AG10803 (cell line): Measurements from ENCODE around the gene IGSF3.

Source experiments
- DNase-seq: peaks from one replicate; pipeline ENCODE4 v3.0.0; 2010; ENCODE audit warnings: low read depth
- H3K4me3 ChIP-seq: 2 replicates; pipeline ENCODE4 v1.5.1; 2011; ENCODE audit warnings: mild to moderate bottlenecking, low read length, control low read depth
- TF ChIP-seq, protein P1 (sequence below): conservative IDR thresholded peaks from 2 replicates; pipeline ENCODE4 v1.5.1; 2011; ENCODE audit warnings: mild to moderate bottlenecking, low read length, control low read depth, inconsistent platforms

The IGSF3 gene

DNA sequence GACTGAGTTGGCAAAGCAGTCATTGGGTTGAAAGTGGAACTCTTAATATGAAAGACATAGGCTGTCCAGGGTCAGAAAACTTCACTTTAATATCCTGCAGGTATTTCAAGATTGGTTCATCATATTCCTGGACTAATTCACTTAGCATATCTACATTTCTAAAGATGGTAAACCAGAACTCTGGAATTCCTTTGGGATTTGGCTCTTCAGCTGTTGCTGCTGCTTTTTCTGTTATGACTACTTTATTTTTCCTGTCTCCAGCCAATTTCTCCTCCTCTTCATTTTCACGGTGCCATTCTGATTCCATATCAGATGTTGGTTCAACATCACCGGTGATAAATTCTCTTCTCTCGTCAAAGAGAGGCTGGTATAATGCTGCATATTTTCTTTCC, 134.1 kb downstream of the IGSF3 start:
- H3K4me3 ChIP-seq = no peak overlapping the region
- DNase-seq = no peak
- TF ChIP-seq, protein P1, sequence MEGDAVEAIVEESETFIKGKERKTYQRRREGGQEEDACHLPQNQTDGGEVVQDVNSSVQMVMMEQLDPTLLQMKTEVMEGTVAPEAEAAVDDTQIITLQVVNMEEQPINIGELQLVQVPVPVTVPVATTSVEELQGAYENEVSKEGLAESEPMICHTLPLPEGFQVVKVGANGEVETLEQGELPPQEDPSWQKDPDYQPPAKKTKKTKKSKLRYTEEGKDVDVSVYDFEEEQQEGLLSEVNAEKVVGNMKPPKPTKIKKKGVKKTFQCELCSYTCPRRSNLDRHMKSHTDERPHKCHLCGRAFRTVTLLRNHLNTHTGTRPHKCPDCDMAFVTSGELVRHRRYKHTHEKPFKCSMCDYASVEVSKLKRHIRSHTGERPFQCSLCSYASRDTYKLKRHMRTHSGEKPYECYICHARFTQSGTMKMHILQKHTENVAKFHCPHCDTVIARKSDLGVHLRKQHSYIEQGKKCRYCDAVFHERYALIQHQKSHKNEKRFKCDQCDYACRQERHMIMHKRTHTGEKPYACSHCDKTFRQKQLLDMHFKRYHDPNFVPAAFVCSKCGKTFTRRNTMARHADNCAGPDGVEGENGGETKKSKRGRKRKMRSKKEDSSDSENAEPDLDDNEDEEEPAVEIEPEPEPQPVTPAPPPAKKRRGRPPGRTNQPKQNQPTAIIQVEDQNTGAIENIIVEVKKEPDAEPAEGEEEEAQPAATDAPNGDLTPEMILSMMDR = no peak

DNA sequence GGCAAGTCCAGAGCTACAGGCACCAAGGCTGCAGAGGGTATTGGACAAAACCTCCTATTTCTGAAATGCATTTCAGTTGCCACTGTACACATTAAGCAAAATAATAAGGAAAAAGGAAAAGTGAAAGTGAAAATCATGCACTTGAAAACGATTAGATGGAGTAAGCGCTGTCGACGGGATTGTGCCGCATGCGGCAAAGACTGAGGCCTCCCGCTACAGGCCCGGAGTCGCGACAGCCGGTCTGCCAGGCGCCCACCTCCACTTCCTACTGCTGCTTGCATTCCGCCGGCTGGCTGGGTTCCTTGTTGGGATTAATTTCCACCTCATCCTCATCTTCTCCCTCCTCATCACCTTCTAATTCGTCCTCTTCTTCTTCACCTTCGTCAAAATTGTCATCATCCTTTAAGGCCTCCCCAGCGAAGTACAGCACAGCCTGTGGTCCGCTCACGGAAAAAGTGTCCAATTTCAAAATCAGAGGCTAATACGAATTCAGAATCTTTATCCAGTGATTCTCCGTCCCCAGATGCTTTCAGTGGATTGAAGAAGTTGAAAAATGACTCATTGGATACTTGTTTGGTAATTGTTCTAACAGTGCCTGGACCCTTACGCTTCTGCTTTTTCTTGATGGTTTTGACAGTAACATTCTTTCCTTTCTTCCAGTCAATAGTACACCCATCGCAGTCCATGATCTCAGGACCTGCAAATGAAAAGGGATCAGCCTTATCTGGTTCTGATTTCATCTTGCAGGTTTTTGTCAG, 134.7 kb downstream of the IGSF3 start:
- no peak overlapping the region for H3K4me3 ChIP-seq
- no peak for DNase-seq
- TF ChIP-seq, protein P1 = no peak

DNA sequence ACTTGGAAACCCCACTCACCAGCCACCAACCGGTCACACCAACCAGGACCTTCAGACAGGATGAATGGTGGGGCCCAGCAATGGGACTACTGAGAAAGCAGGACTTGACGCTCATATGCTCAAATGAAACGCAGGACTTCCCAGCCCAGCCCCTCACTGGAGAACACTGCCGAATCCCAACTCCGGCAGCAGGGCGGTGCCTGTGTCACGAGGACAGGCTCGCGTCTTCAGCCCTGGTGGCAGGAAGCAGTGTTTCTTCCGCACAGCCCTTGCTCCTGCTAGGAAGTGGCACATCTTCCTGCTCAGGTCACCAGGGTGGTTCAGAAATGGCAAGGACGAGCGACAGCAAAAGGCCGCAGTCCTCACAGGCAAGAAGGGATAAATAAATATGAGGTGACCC, 135.6 kb downstream of the IGSF3 start:
- H3K4me3 ChIP-seq = no peak overlapping the region
- no peak for DNase-seq
- TF ChIP-seq, protein P1 = no peak

DNA sequence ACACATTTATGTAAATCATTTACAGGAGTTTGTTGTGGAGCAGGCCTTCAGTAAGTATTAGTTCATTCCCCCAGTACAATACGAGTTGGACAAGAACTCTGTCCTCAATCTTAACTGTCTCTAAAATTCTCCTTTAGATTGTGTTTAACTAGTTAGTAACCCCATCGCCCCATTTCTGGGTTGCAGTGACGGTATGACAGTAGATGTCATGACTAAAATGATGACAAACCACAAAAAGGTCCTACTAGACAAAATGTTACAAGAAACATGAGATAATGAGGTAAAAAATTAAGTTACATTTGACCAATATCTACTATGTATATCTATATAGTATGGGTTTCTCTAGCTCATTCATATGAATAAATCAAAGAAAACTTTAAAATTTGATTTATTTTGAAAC, 137.9 kb downstream of the IGSF3 start:
- TF ChIP-seq, protein P1 = no peak
- no peak overlapping the region for H3K4me3 ChIP-seq
- no peak for DNase-seq

DNA sequence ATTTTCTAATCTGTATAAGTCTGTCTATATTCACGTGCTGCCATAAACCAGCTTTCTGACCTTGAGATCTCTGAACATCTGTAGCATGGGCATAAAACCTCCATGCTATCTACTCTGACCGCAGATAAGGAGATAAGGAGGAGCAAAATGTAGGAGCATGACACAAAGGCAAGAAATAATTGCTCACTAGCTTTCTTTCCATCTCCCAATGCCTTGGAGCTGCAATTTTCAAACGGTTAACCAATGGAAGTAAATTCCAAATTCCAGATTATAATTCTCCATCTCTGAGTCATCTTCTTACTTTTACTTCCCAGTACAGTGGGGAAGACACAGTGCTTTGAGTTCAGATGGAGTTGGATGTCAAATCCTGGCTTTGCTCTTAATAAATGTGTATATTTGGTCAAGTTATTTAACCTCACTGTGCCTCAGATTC, 138.3 kb downstream of the IGSF3 start:
- peak; percentile 52 for DNase-seq
- TF ChIP-seq, protein P1 = no peak
- H3K4me3 ChIP-seq = no peak overlapping the region

DNA sequence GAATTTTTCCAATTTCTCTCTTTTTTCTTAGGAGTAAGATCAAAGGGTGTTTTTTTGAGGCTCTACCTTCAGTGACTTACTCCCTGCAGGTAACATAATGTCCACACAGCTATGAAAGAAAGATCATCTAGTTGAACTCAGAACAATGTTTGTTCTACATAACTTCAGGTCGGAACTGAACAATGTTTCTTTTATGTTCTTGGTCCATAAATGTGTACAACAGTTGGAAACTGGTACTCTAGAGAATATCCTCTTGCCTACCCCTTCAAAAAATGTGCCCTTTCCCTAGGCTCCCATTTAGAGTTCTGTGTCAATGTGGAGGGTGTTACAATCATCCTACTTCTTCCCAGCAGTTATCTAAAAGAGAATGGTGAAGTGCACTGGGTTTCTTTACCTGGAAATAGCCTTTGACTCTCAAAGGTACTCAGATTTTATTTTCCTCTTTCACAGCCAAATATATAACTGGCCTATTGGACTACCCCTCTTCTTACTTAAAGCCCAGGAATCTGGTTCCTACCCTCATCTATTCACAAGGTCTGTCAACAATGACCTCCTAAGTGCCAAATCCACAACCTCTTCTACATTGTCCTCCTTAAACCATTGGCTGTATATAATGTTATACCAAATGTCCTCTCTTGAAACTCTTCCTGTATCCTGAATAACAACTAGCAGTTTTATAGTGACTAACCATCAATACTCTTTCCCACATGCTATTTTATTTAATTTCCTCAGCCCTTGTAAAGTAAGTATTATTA, 139.0 kb downstream of the IGSF3 start:
- TF ChIP-seq, protein P1 = no peak
- no peak for DNase-seq
- H3K4me3 ChIP-seq = no peak overlapping the region

DNA sequence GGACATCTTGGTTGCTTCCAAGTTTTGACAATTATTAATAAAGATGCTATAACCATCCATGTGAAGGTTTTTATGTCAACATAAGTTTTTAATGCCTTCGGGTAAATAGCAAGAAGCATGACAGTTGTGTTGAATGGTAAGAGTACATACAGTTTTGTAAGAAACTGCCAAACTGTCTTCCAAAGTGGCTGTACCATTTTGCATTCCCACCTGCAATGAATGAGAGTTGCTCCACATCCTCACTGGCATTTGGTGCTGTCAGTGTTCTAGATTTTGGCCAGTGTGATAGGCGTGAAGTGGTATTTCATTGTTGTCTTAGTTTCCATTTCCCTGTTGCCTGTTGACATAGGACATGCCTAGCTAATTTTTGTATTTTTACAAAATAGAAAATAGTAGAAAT, 142.1 kb downstream of the IGSF3 start:
- no peak for DNase-seq
- no peak overlapping the region for H3K4me3 ChIP-seq
- TF ChIP-seq, protein P1 = no peak
